ENCODE data around the gene CADPS. TPM values are rescaled to one million over a fixed set of nuclear protein-coding genes. Genes with fewer than 3 reads are reported as not detected.

CADPS gene
- total RNA-seq, 1 donor from 2014 or later, result not detected

GRCh38 chr3:62367763-62368195 is 507.4 kb downstream of the CADPS start:
- H3K27me3 Mint-ChIP-seq (ENCODE audit: low read depth), result peaks cover 76% of the 10 kb centered on the region
- H3K36me3 Mint-ChIP-seq (ENCODE audit: low read depth), result no peaks in the 10 kb centered on the region
- H3K4me1 Mint-ChIP-seq (ENCODE audit: low read depth), result no peaks in the 10 kb centered on the region
- H3K9me3 Mint-ChIP-seq, result peaks cover 4% of the 10 kb centered on the region
- intact Hi-C loops (cut with micrococcal nuclease), result no loop called here
- no peak for DNase-seq (ENCODE audit: low spot score)
- no peak overlapping the region for H3K27ac Mint-ChIP-seq
- H3K4me3 Mint-ChIP-seq (ENCODE audit: low read depth), result no peak overlapping the region

DNA sequence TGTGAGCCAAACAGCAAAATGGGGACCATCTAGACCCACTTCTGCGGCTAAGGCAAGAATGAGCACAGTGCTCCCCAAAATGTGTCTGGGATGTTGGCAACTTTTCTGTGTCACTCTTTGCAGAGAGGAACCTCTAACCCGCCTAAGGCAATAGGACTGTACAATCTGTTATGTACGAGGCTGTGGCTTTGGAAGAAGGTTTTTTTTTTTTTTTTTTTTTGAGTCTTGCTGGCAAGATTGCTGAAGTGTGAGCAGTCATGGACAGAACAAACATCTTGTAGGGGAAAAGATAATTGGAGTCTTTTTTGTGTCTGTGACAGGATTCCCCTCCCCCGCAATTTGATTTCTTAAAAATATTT is 509.1 kb downstream of the CADPS start:
- peaks cover 4% of the 10 kb centered on the region for H3K9me3 Mint-ChIP-seq
- H3K27ac Mint-ChIP-seq, result no peak overlapping the region
- intact Hi-C loops (cut with micrococcal nuclease), result no loop called here
- no peak for DNase-seq (ENCODE audit: low spot score)
- no peak overlapping the region for H3K4me3 Mint-ChIP-seq (ENCODE audit: low read depth)
- H3K4me1 Mint-ChIP-seq (ENCODE audit: low read depth), result no peaks in the 10 kb centered on the region
- H3K27me3 Mint-ChIP-seq (ENCODE audit: low read depth), result peaks cover 68% of the 10 kb centered on the region
- H3K36me3 Mint-ChIP-seq (ENCODE audit: low read depth), result no peaks in the 10 kb centered on the region

- intact Hi-C loops (cut with micrococcal nuclease), result no loop called here
- Mint-ChIP-seq H3K9me3 (peaks cover 4% of the 10 kb centered on the region), H3K27ac (no peak overlapping the region), H3K36me3 (ENCODE audit: low read depth) (no peaks in the 10 kb centered on the region), H3K4me1 (ENCODE audit: low read depth) (no peaks in the 10 kb centered on the region), H3K27me3 (ENCODE audit: low read depth) (peaks cover 62% of the 10 kb centered on the region), H3K4me3 (ENCODE audit: low read depth) (no peak overlapping the region)
- DNase-seq (ENCODE audit: low spot score), result no peak
Measured at GRCh38 chr3:62365391-62366125, 509.7 kb downstream of the CADPS start.

- no peaks in the 10 kb centered on the region for H3K36me3 Mint-ChIP-seq (ENCODE audit: low read depth)
- no peak overlapping the region for H3K4me3 Mint-ChIP-seq (ENCODE audit: low read depth)
- no peak overlapping the region for H3K27ac Mint-ChIP-seq
- intact Hi-C loops (cut with micrococcal nuclease), result no loop called here
- no peak for DNase-seq (ENCODE audit: low spot score)
- peaks cover 49% of the 10 kb centered on the region for H3K27me3 Mint-ChIP-seq (ENCODE audit: low read depth)
- no peaks in the 10 kb centered on the region for H3K9me3 Mint-ChIP-seq
- no peaks in the 10 kb centered on the region for H3K4me1 Mint-ChIP-seq (ENCODE audit: low read depth)
Measured at GRCh38 chr3:62364191-62364590, 511.0 kb downstream of the CADPS start.

GRCh38 chr3:62363275-62363674 is 511.9 kb downstream of the CADPS start:
- DNase-seq (ENCODE audit: low spot score), result no peak
- Mint-ChIP-seq H3K27ac (no peak overlapping the region), H3K4me3 (ENCODE audit: low read depth) (no peak overlapping the region), H3K4me1 (ENCODE audit: low read depth) (no peaks in the 10 kb centered on the region), H3K36me3 (ENCODE audit: low read depth) (no peaks in the 10 kb centered on the region), H3K9me3 (no peaks in the 10 kb centered on the region), H3K27me3 (ENCODE audit: low read depth) (peaks cover 41% of the 10 kb centered on the region)
- intact Hi-C loops (cut with micrococcal nuclease), result no loop called here

GRCh38 chr3:62361824-62362223 is 513.4 kb downstream of the CADPS start:
- Mint-ChIP-seq H3K9me3 (no peaks in the 10 kb centered on the region), H3K27me3 (ENCODE audit: low read depth) (peaks cover 27% of the 10 kb centered on the region), H3K27ac (no peak overlapping the region), H3K36me3 (ENCODE audit: low read depth) (no peaks in the 10 kb centered on the region), H3K4me3 (ENCODE audit: low read depth) (no peak overlapping the region), H3K4me1 (ENCODE audit: low read depth) (no peaks in the 10 kb centered on the region)
- intact Hi-C loops (cut with micrococcal nuclease), result no loop called here
- DNase-seq (ENCODE audit: low spot score), result no peak

GRCh38 chr3:62361261-62361660 is 514.0 kb downstream of the CADPS start:
- Mint-ChIP-seq H3K4me1 (ENCODE audit: low read depth) (no peaks in the 10 kb centered on the region), H3K27me3 (ENCODE audit: low read depth) (peaks cover 21% of the 10 kb centered on the region), H3K4me3 (ENCODE audit: low read depth) (no peak overlapping the region), H3K27ac (no peak overlapping the region), H3K9me3 (no peaks in the 10 kb centered on the region), H3K36me3 (ENCODE audit: low read depth) (no peaks in the 10 kb centered on the region)
- DNase-seq (ENCODE audit: low spot score), result no peak
- intact Hi-C loops (cut with micrococcal nuclease), result no loop called here

GRCh38 chr3:62359531-62359930 is 515.7 kb downstream of the CADPS start:
- no peaks in the 10 kb centered on the region for H3K4me1 Mint-ChIP-seq (ENCODE audit: low read depth)
- H3K27ac Mint-ChIP-seq, result no peak overlapping the region
- intact Hi-C loops (cut with micrococcal nuclease), result no loop called here
- no peak for DNase-seq (ENCODE audit: low spot score)
- peaks cover 5% of the 10 kb centered on the region for H3K27me3 Mint-ChIP-seq (ENCODE audit: low read depth)
- no peak overlapping the region for H3K4me3 Mint-ChIP-seq (ENCODE audit: low read depth)
- no peaks in the 10 kb centered on the region for H3K9me3 Mint-ChIP-seq
- H3K36me3 Mint-ChIP-seq (ENCODE audit: low read depth), result no peaks in the 10 kb centered on the region

- no peaks in the 10 kb centered on the region for H3K4me1 Mint-ChIP-seq (ENCODE audit: low read depth)
- H3K27me3 Mint-ChIP-seq (ENCODE audit: low read depth), result no peaks in the 10 kb centered on the region
Measured at GRCh38 chr3:62356356-62356755, 518.9 kb downstream of the CADPS start.

GRCh38 chr3:62355703-62356102 is 519.5 kb downstream of the CADPS start:
- Mint-ChIP-seq H3K27me3 (ENCODE audit: low read depth) (no peaks in the 10 kb centered on the region), H3K27ac (no peak overlapping the region)

More at GRCh38 chr3:62356356-62356755, 518.9 kb downstream of the CADPS start:
- DNase-seq (ENCODE audit: low spot score), result no peak
- Mint-ChIP-seq H3K36me3 (ENCODE audit: low read depth) (no peaks in the 10 kb centered on the region), H3K4me3 (ENCODE audit: low read depth) (no peak overlapping the region), H3K27ac (no peak overlapping the region), H3K9me3 (no peaks in the 10 kb centered on the region)
- intact Hi-C loops (cut with micrococcal nuclease), result no loop called here

More at GRCh38 chr3:62355703-62356102, 519.5 kb downstream of the CADPS start:
- DNase-seq (ENCODE audit: low spot score), result no peak
- Mint-ChIP-seq H3K9me3 (no peaks in the 10 kb centered on the region), H3K36me3 (ENCODE audit: low read depth) (no peaks in the 10 kb centered on the region), H3K4me1 (ENCODE audit: low read depth) (no peaks in the 10 kb centered on the region), H3K4me3 (ENCODE audit: low read depth) (no peak overlapping the region)
- intact Hi-C loops (cut with micrococcal nuclease), result no loop called here
